Measurements from ENCODE around the gene DOCK8. TPM values are rescaled to one million over a fixed set of nuclear protein-coding genes. Genes with fewer than 3 reads are reported as not detected.

DOCK8 gene
- total RNA-seq, 3 donors from 2014 or later, result 18.4 to 34.1 (median 20.8) TPM

GRCh38 chr9:396396-396795 is 181.7 kb downstream of the DOCK8 start:
- intact Hi-C loops (cut with DNase I; ENCODE audit: low total_unique reads), result no loop called here
- Histone ChIP-seq H3K36me3 (no peaks in the 10 kb centered on the region), H3K9me3 (no peaks in the 10 kb centered on the region)

GRCh38 chr9:398085-398484 is 183.4 kb downstream of the DOCK8 start:
- intact Hi-C loops (cut with DNase I; ENCODE audit: low total_unique reads), result no loop called here
- Histone ChIP-seq H3K27me3 (no peaks in the 10 kb centered on the region), H3K4me3 (no peak overlapping the region), H3K9me3 (no peaks in the 10 kb centered on the region), H3K4me1 (no peaks in the 10 kb centered on the region), H3K27ac (no peak overlapping the region), H3K36me3 (no peaks in the 10 kb centered on the region)
- TF ChIP-seq CTCF (IDR thresholded peaks at IDR 0.05) (no peak), POLR2A (IDR thresholded peaks at IDR 0.05) (no peak), POLR2AphosphoS5 (IDR thresholded peaks at IDR 0.05) (no peak)
- DNase-seq (ENCODE audit: low spot score in 2 of 2), result no peak

More at GRCh38 chr9:396396-396795, 181.7 kb downstream of the DOCK8 start:
- no peaks in the 10 kb centered on the region for H3K4me1 ChIP-seq
- no peak for DNase-seq (ENCODE audit: low spot score in 2 of 2)
- no peak overlapping the region for H3K27ac ChIP-seq
- H3K27me3 ChIP-seq, result no peaks in the 10 kb centered on the region
- TF ChIP-seq POLR2AphosphoS5 (IDR thresholded peaks at IDR 0.05), result no peak
- no peak for TF ChIP-seq POLR2A (IDR thresholded peaks at IDR 0.05)
- no peak for TF ChIP-seq CTCF (IDR thresholded peaks at IDR 0.05)
- no peak overlapping the region for H3K4me3 ChIP-seq

GRCh38 chr9:401223-401622 is 186.6 kb downstream of the DOCK8 start:
- H3K9me3 ChIP-seq, result no peaks in the 10 kb centered on the region
- H3K27me3 ChIP-seq, result no peaks in the 10 kb centered on the region
- no peaks in the 10 kb centered on the region for H3K36me3 ChIP-seq
- no peaks in the 10 kb centered on the region for H3K4me1 ChIP-seq
- H3K27ac ChIP-seq, result no peak overlapping the region
- TF ChIP-seq CTCF (IDR thresholded peaks at IDR 0.05), result no peak
- TF ChIP-seq POLR2AphosphoS5 (IDR thresholded peaks at IDR 0.05), result no peak
- TF ChIP-seq POLR2A (IDR thresholded peaks at IDR 0.05), result no peak
- intact Hi-C loops (cut with DNase I; ENCODE audit: low total_unique reads), result no loop called here
- no peak for DNase-seq (ENCODE audit: low spot score in 2 of 2)
- H3K4me3 ChIP-seq, result no peak overlapping the region

DNA sequence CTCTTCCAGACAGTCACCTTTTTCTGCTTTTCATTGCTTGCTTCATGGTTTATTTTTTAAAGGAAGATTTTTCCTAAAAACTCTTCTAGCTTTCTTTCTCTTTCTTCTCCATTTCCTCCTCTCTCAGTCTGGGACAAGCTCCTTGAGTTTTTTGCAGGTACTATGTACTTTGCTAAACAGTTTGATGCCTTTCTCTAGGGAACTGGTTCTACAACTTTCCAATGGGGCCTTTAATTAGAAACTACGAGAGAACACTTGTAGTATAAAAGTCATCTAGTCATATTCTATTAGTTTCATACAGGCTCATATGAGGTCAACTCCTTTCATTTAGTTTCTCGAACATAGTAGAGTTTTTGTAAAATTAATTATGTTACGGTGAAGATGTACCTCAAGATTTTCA is 189.6 kb downstream of the DOCK8 start:
- H3K36me3 ChIP-seq, result no peaks in the 10 kb centered on the region
- no peak overlapping the region for H3K27ac ChIP-seq
- no peaks in the 10 kb centered on the region for H3K9me3 ChIP-seq
- H3K4me3 ChIP-seq, result no peak overlapping the region
- TF ChIP-seq POLR2AphosphoS5 (IDR thresholded peaks at IDR 0.05) (no peak), CTCF (IDR thresholded peaks at IDR 0.05) (no peak), POLR2A (IDR thresholded peaks at IDR 0.05) (no peak)
- H3K4me1 ChIP-seq, result no peaks in the 10 kb centered on the region
- H3K27me3 ChIP-seq, result no peaks in the 10 kb centered on the region
- intact Hi-C loops (cut with DNase I; ENCODE audit: low total_unique reads), result no loop called here
- no peak for DNase-seq (ENCODE audit: low spot score in 2 of 2)

GRCh38 chr9:405341-405740 is 190.7 kb downstream of the DOCK8 start:
- DNase-seq (ENCODE audit: low spot score in 2 of 2), result no peak
- H3K36me3 ChIP-seq, result no peaks in the 10 kb centered on the region
- intact Hi-C loops (cut with DNase I; ENCODE audit: low total_unique reads), result no loop called here
- H3K4me3 ChIP-seq, result no peak overlapping the region
- TF ChIP-seq POLR2AphosphoS5 (IDR thresholded peaks at IDR 0.05) (no peak), CTCF (IDR thresholded peaks at IDR 0.05) (no peak), POLR2A (IDR thresholded peaks at IDR 0.05) (no peak)
- no peak overlapping the region for H3K27ac ChIP-seq
- no peaks in the 10 kb centered on the region for H3K4me1 ChIP-seq
- no peaks in the 10 kb centered on the region for H3K9me3 ChIP-seq
- no peaks in the 10 kb centered on the region for H3K27me3 ChIP-seq
